ENCODE measurements around the gene PITPNB. TPM values are rescaled to one million over a fixed set of nuclear protein-coding genes. Genes with fewer than 3 reads are reported as not detected.

PITPNB gene
- total and polyA plus RNA-seq, 2 of the 13 experiments (the other 11 are each of a cell fraction or from before 2014, with no cell fraction given), result 17.0 to 30.1 TPM

- TF ChIP-seq DBP (CRISPR knock-in tag; IDR thresholded peaks at IDR 0.05; ENCODE audit: not compliant biosample characterization) (no peak), CC2D1A (CRISPR knock-in tag; IDR thresholded peaks at IDR 0.05) (no peak), ZSCAN25 (CRISPR knock-in tag; IDR thresholded peaks at IDR 0.05) (peak; percentile 20; the same call in 1 of the 2 replicates), NCOA1 (CRISPR knock-in tag; IDR thresholded peaks at IDR 0.05) (no peak), ZNF230 (CRISPR knock-in tag; IDR thresholded peaks at IDR 0.05) (no peak), PLRG1 (conservative IDR thresholded peaks at IDR 0.05) (no peak), ELF4 (CRISPR knock-in tag; IDR thresholded peaks at IDR 0.05; ENCODE audit: borderline replicate concordance) (no peak), ZNF274 (CRISPR knock-in tag; IDR thresholded peaks at IDR 0.05) (peak; percentile 67), SNRNP70 (IDR thresholded peaks at IDR 0.05; ENCODE audit: low read depth, low read length) (no peak), ELK4 (CRISPR knock-in tag; IDR thresholded peaks at IDR 0.05; ENCODE audit: borderline replicate concordance) (no peak), PREB (CRISPR knock-in tag; IDR thresholded peaks at IDR 0.05) (no peak), MAX (IDR thresholded peaks at IDR 0.05) (peak; percentile 31; the same call in 1 of the 2 replicates), ZFAT (CRISPR knock-in tag; conservative IDR thresholded peaks at IDR 0.05) (no peak)
- TF ChIP-seq, protein P1, sequence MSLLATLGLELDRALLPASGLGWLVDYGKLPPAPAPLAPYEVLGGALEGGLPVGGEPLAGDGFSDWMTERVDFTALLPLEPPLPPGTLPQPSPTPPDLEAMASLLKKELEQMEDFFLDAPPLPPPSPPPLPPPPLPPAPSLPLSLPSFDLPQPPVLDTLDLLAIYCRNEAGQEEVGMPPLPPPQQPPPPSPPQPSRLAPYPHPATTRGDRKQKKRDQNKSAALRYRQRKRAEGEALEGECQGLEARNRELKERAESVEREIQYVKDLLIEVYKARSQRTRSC (CRISPR knock-in tag; IDR thresholded peaks at IDR 0.05; ENCODE audit: low read depth), result no peak
- TF ChIP-seq, protein P2, sequence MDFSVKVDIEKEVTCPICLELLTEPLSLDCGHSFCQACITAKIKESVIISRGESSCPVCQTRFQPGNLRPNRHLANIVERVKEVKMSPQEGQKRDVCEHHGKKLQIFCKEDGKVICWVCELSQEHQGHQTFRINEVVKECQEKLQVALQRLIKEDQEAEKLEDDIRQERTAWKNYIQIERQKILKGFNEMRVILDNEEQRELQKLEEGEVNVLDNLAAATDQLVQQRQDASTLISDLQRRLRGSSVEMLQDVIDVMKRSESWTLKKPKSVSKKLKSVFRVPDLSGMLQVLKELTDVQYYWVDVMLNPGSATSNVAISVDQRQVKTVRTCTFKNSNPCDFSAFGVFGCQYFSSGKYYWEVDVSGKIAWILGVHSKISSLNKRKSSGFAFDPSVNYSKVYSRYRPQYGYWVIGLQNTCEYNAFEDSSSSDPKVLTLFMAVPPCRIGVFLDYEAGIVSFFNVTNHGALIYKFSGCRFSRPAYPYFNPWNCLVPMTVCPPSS (IDR thresholded peaks at IDR 0.05), result no peak
- TF ChIP-seq, protein P3, sequence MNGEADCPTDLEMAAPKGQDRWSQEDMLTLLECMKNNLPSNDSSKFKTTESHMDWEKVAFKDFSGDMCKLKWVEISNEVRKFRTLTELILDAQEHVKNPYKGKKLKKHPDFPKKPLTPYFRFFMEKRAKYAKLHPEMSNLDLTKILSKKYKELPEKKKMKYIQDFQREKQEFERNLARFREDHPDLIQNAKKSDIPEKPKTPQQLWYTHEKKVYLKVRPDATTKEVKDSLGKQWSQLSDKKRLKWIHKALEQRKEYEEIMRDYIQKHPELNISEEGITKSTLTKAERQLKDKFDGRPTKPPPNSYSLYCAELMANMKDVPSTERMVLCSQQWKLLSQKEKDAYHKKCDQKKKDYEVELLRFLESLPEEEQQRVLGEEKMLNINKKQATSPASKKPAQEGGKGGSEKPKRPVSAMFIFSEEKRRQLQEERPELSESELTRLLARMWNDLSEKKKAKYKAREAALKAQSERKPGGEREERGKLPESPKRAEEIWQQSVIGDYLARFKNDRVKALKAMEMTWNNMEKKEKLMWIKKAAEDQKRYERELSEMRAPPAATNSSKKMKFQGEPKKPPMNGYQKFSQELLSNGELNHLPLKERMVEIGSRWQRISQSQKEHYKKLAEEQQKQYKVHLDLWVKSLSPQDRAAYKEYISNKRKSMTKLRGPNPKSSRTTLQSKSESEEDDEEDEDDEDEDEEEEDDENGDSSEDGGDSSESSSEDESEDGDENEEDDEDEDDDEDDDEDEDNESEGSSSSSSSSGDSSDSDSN (CRISPR knock-in tag; IDR thresholded peaks at IDR 0.05), result peak; percentile 38; the same call in 1 of the 2 replicates
- TF ChIP-seq, protein P4, sequence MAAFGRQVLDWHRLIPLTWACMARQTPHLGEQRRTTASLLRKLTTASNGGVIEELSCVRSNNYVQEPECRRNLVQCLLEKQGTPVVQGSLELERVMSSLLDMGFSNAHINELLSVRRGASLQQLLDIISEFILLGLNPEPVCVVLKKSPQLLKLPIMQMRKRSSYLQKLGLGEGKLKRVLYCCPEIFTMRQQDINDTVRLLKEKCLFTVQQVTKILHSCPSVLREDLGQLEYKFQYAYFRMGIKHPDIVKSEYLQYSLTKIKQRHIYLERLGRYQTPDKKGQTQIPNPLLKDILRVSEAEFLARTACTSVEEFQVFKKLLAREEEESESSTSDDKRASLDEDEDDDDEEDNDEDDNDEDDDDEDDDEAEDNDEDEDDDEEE (CRISPR knock-in tag; IDR thresholded peaks at IDR 0.05), result peak; percentile 45; the same call in 1 of the 2 replicates
Observed at GRCh38 chr22:27919222-27919941, at the start of gene PITPNB (continued).
